Hippocampal formation (tissue), 2 donors: ENCODE data around the gene SULT4A1.

Experiments used
- DNase-seq, 2 donors: peaks; one replicate each; lab custom pipeline; 2025; lab: John Stamatoyannopoulos, UW

Gene SULT4A1

DNA sequence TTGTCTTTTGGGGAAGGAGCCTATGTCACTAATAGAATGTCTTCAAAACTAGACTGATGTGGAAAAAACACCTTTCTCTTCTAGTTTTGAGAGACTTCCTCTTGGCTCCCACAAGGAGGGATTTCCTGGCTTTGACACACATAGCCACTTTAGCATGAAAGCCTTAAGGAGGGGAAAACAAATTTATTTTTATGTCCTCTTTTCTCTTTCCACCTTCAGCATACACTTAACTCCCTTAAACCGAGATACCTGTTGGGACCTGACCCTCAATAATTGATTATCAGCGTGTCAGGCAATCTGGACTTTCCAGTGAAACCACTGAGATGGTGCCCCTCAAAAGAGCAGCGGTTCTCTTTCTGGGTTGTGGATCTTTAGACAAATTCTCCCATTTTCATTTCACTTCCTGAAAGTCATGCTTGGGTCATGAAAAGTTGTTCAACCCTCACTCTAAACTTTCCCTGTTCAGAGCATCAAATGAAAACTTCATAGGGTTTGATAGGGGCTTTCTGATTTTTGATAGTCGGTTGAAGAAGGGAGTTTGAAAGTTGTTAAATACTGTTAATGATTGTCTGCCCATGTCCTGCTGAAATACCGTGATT, 59.3 kb downstream of the SULT4A1 start:
- DNase-seq, result no peak

DNA sequence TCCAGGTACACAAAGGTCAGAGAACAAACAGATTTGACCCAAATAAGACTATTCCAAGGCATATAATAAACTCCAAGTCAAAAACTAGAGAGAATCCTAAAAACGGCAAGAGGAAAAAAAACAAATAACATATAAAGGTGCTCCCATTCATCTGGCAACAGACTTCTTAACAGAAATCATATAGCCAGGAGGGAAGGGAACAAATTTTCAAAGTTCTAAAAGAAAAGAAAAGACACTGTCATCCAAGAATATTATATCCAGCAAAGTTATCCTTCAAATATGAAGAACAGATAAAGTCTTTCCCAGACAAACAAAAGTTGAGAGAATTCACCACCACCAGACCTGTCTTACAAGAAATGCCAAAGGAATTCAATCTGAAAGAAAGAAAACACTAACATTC, 61.3 kb downstream of the SULT4A1 start:
- DNase-seq, result no peak

DNA sequence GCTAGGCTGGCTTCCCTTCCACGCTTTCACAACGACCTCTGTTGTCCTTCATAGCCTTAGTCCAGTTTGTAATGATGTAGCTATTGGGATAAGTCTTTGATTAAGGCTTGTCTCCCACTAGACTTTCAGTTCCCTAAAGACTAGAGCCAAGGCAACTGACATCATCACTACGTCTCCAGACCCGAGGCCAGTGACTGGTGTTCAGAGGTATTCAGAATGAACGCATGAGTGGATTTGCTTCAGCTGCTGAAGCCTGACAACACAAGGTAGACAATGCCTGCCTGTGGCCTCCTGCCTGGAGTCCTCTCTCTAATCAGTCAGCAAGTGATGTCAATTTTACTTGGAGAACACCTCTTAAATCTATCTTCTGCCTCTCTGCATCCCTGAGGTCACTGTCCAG, 63.8 kb downstream of the SULT4A1 start:
- no peak for DNase-seq

- DNase-seq, result peak; percentile 28 to 77
Observed at GRCh38 chr22:43796567-43796966, 65.7 kb downstream of the SULT4A1 start.

- no peak for DNase-seq
Observed at GRCh38 chr22:43795320-43795719, 67.0 kb downstream of the SULT4A1 start.

- DNase-seq, result no peak
Observed at GRCh38 chr22:43792905-43793304, 69.4 kb downstream of the SULT4A1 start.

DNA sequence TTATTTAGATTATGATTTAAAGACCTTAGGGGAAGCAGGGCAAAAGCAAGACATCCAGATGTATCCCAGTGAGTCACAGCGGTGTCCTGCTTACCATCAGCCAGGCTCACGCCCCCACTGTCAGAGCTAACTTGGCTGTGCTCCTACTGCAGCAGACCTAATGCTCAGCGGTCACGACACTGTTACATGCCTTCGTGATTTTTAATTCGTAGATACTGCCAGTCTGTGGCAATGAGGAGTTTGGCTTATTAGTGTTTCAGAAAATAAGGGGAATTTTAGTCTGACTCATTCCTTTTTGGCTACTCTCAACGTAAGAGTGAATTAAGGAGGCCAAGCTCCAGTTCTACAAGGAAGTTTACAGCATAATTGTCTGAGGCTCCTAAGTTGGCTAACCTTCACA, 72.9 kb downstream of the SULT4A1 start:
- DNase-seq, result no peak

DNA sequence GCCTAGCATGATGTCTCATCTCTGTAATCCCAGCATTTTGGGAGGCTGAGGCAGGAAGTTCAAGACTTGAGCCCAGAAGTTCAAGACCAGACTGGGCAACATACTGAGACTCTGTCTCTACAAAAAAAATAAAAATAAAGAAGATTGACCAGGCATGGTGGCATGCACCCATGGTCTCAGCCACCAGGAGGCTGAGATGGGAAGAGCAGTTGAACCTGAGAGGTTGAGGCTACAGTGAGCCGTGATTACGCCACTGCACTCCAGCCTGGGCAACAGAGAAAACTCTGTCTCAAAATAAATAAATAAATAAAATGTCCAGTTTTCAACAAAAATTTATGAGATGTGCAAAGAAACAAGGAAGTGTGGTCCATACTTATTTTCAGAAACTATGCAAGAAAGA, 78.5 kb downstream of the SULT4A1 start:
- no peak for DNase-seq

DNA sequence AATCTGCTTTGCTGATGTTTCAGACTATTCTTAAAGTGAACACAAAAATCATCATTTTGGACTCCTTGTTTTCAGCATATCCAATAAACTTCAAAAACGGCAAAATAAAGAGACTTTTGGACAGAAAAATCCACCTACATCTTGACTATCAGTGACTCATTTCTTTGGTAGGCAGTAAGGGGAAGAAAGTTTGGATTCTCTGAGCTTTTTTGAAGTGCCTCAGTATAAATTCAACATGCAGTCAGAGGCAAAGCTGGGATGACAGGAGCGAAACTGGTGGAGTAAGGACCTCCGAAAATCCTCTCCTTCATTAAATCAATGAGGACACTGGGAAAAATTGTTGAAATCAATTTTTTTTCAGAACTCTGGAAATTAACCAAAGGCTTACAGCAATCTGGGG, 79.9 kb downstream of the SULT4A1 start:
- DNase-seq, result no peak

- no peak for DNase-seq
Observed at GRCh38 chr22:43777286-43777685, 85.0 kb downstream of the SULT4A1 start.

DNA sequence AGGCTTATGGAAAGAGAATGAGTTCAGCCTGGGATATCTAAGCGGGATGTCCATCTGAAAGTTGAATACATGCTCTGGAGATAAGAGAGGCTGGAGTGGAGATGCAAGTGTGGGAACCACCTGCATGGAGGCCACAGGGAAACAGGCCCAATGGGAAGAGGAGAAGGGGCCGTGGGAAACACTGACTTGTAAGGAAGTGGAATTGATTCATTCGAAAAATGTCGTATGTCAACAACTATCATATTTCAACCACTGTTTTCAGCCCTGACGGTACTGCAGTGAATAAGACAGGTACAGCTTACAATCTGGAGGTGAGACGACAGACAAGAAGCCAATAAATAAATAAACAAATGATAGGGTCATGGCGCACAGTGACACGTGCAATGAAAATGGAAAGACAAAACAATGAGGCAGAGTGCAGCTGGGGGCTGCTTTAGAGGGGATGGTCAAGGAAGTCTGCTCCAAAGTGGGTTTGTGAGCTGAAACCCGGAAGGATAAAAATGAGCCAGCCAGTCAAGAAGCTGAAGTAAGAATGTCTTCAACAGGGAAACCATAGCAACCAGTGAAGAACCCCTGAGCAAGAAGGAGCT, 86.1 kb downstream of the SULT4A1 start:
- DNase-seq, result no peak
